ENCODE results near the gene CCNQ.

DNA sequence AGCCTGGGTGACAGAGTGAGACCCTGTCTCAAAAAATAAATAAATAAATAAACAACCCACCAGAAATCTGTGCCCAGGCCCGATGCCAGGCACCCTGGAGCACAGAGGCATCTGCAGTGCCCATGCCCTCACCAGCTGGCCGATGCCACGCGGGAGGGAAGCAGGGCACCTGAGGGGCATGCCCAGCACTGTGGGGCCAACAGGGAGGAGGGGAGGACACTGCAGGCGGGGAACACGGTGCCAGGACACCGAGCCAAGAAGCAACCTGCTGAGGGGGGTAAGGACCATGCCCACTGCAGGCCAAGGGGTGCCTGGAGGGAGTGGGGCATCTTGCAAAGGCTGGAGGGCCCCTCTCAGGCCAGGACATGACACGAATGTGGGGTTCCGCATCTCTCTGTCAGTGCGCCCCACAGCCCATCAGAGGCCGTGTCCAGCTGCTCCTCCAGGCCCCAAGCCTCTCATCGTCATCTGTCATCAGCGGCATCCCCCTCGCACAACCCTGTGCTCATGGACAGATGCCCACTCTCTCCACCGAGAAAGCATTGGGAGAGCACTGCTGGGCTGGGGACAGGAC lies 34.8 kb upstream of the CCNQ start:
- TF ChIP-seq, protein P1, sequence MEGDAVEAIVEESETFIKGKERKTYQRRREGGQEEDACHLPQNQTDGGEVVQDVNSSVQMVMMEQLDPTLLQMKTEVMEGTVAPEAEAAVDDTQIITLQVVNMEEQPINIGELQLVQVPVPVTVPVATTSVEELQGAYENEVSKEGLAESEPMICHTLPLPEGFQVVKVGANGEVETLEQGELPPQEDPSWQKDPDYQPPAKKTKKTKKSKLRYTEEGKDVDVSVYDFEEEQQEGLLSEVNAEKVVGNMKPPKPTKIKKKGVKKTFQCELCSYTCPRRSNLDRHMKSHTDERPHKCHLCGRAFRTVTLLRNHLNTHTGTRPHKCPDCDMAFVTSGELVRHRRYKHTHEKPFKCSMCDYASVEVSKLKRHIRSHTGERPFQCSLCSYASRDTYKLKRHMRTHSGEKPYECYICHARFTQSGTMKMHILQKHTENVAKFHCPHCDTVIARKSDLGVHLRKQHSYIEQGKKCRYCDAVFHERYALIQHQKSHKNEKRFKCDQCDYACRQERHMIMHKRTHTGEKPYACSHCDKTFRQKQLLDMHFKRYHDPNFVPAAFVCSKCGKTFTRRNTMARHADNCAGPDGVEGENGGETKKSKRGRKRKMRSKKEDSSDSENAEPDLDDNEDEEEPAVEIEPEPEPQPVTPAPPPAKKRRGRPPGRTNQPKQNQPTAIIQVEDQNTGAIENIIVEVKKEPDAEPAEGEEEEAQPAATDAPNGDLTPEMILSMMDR (IDR thresholded peaks at IDR 0.05; ENCODE audit: borderline replicate concordance, extremely low read depth, low read length, poor library complexity, severe bottlenecking) = no peak
- no peak for TF ChIP-seq EZH2 (IDR thresholded peaks at IDR 0.05; ENCODE audit: borderline replicate concordance, low read depth, low read length, severe bottlenecking)
